Tibial nerve (tissue), 4 donors: ENCODE measurements around the gene L3MBTL3. TPM values are rescaled to one million over a fixed set of nuclear protein-coding genes. Genes with fewer than 3 reads are reported as not detected.

Experiments used
- DNase-seq, 2 donors: peaks; one replicate each; pipeline ENCODE4 v3.0.0-alpha.2; 2019; ENCODE audit warnings: low spot score in 2 of 2
- H3K27ac ChIP-seq, 4 donors: fragments of 200-600 bp; sonication (generic) in 3 of 4; one replicate each; pipeline ENCODE4 v1.5.1; 2017 to 2019; ENCODE audit warnings: mild to moderate bottlenecking in 1 of 4
- H3K27me3 ChIP-seq, 2 donors: fragments of 200-600 bp; sonication (generic) in 1 of 2; one replicate each; pipeline versions ENCODE4 v1.5.1 to v1.6.0; 2017 to 2019
- H3K36me3 ChIP-seq, 3 donors: fragments of 200-600 bp; sonication (generic); one replicate each; pipeline ENCODE4 v1.5.1; 2018 to 2019
- H3K4me1 ChIP-seq, 4 donors: fragments of 200-600 bp; sonication (generic) in 3 of 4; one replicate each; pipeline ENCODE4 v1.5.1; 2017 to 2019
- H3K4me3 ChIP-seq, 4 donors: fragments of 200-600 bp; sonication (generic) in 3 of 4; one replicate each; pipeline ENCODE4 v1.5.1; 2017 to 2019; ENCODE audit warnings: mild to moderate bottlenecking in 1 of 4, moderate library complexity in 1 of 4
- H3K9me3 ChIP-seq, 4 donors: fragments of 200-600 bp; sonication (generic) in 3 of 4; one replicate each; pipeline ENCODE4 v1.5.1; 2017 to 2019
- EP300 ChIP-seq, 2 donors: sonication (generic); formaldehyde crosslinking; IDR thresholded peaks; one replicate each; pipeline ENCODE4 v1.6.1; 2017; ENCODE audit warnings: antibody characterized with exemption in 2 of 2, mild to moderate bottlenecking in 1 of 2
- POLR2A ChIP-seq, 2 donors: fragments of 450-650 bp; IDR thresholded peaks; one replicate each; pipeline ENCODE4 v1.6.1; 2017; ENCODE audit warnings: antibody characterized with exemption in 2 of 2, mild to moderate bottlenecking in 2 of 2, moderate library complexity in 2 of 2
- WGBS, 2 donors: methylation state at CpG; one replicate each; pipeline ENCODE4 v1.1.5; 2018; 5-methylcytosine and 5-hydroxymethylcytosine counted together
- total RNA-seq, 4 donors: library from RNA; depleted of rRNA; stranded (reverse); fragments of >200 nt; gene quantifications; one replicate each; pipeline ENCODE4 v1.1.0, GENCODE V29; 2016
- TF ChIP-seq, protein P1 (sequence below), 5 experiments: fragments of 200-600 bp in 3 of 5; fragments of 450-650 bp in 2 of 5; sonication (generic) in 3 of 5; IDR thresholded peaks; one replicate each; pipeline ENCODE4 v1.5.1; 2016 to 2019; ENCODE audit warnings: antibody characterized with exemption in 5 of 5, mild to moderate bottlenecking in 3 of 5, moderate library complexity in 2 of 5

L3MBTL3 gene
- total RNA-seq, 4 donors from 2014 or later = 12.3 to 17.3 (median 14.4) TPM

DNA sequence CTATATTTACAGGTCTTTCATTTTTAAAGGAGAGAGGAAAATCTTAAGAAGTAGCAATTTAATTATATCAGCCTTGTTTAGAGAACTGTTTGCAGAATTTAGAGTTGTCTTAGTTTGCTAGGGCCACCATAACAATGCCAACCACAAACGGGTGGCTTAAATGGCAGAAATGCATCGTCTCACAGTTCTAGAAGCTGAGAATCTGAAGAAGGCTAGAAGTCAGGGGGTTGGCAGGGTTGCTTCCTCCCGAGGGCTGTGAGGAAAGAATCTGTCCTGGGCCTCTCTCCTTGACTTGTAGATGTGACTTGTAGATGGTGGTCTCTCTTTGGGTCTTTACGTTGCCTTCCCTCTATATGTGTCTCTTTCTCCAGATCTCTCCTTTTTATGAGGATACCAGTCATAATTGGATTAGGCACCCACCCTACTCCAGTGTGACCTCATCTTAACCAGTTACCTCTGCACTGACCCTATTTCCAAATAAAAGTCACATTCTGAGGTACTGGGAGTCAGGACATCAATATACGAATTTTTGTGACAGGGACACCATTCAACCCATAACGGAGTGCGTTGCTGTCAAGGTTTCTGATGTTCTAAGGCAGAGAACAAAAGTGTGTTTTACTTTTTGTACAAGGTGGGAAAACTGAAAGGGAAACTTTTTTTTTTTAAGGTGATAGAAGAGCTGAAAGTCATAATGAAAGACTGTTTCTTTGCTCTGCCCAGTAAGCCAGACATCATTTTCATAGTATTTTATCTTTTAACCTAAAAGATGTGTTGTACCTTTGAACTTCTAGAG is 119.9 kb downstream of the L3MBTL3 start:
- WGBS, 2 donors = 77 to 84% methylated on average over 7 of the region's 7 CpGs
- H3K9me3 ChIP-seq = no peaks in the 10 kb centered on the region
- no peak overlapping the region for H3K27ac ChIP-seq
- TF ChIP-seq POLR2A (IDR thresholded peaks at IDR 0.05) (no peak), EP300 (IDR thresholded peaks at IDR 0.05) (no peak)
- TF ChIP-seq, protein P1, sequence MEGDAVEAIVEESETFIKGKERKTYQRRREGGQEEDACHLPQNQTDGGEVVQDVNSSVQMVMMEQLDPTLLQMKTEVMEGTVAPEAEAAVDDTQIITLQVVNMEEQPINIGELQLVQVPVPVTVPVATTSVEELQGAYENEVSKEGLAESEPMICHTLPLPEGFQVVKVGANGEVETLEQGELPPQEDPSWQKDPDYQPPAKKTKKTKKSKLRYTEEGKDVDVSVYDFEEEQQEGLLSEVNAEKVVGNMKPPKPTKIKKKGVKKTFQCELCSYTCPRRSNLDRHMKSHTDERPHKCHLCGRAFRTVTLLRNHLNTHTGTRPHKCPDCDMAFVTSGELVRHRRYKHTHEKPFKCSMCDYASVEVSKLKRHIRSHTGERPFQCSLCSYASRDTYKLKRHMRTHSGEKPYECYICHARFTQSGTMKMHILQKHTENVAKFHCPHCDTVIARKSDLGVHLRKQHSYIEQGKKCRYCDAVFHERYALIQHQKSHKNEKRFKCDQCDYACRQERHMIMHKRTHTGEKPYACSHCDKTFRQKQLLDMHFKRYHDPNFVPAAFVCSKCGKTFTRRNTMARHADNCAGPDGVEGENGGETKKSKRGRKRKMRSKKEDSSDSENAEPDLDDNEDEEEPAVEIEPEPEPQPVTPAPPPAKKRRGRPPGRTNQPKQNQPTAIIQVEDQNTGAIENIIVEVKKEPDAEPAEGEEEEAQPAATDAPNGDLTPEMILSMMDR (IDR thresholded peaks at IDR 0.05) = no peak
- H3K36me3 ChIP-seq = peaks cover 0 to 68% (median under 1%) of the 10 kb centered on the region in 3 donors
- H3K27me3 ChIP-seq = no peaks in the 10 kb centered on the region
- no peaks in the 10 kb centered on the region for H3K4me1 ChIP-seq
- no peak for DNase-seq
- no peak overlapping the region for H3K4me3 ChIP-seq

DNA sequence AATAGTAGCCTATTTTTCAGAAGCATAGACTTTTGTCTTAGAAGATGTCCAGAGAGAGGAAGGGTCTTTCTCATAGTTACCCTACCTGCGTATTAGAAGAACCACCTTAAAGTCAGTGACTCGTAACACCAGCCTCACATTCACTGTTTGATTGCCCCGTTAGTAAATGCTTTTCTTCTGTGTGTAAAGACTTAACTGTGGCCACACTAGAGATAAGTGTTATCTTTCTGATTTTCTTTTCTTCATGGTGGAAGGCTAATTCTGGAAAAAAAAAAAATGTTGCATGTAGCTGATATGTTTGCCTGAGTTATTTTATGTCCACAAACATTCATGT is 120.5 kb downstream of the L3MBTL3 start:
- peaks cover 0 to 73% (median 4%) of the 10 kb centered on the region in 3 donors for H3K36me3 ChIP-seq
- no peak overlapping the region for H3K4me3 ChIP-seq
- H3K9me3 ChIP-seq = no peaks in the 10 kb centered on the region
- no peak overlapping the region for H3K27ac ChIP-seq
- no peaks in the 10 kb centered on the region for H3K27me3 ChIP-seq
- no peaks in the 10 kb centered on the region for H3K4me1 ChIP-seq
- DNase-seq = no peak
- WGBS, 2 donors = 89 to 91% methylated on average over 3 of the region's 3 CpGs
- TF ChIP-seq POLR2A (IDR thresholded peaks at IDR 0.05) (no peak), EP300 (IDR thresholded peaks at IDR 0.05) (no peak)
- TF ChIP-seq, protein P1 (IDR thresholded peaks at IDR 0.05) = no peak

DNA sequence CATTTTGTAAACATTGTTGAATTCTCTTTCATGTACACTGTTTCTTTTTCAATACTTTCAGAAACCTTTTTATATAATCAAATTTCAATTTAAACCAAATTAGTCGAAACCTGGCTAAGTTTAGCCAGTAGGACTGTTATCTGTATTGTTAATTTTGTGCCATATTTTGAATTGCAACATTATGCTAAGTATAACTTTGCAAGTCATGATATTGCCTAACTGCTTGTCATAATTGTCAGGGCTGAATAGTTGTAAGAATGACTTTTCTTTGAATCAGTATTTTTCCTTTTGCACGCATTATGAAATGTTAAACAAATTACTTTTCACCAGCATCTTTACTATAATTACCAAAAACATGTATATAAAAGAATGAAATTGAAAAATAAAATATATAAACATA is 121.7 kb downstream of the L3MBTL3 start:
- H3K36me3 ChIP-seq = peaks cover 0 to 76% (median 4%) of the 10 kb centered on the region in 3 donors
- no peak for DNase-seq
- whole genome bisulfite sequencing, 2 donors = 85 to 88% methylated on average over 2 of the region's 2 CpGs
- H3K9me3 ChIP-seq = no peaks in the 10 kb centered on the region
- TF ChIP-seq EP300 (IDR thresholded peaks at IDR 0.05) (no peak), POLR2A (IDR thresholded peaks at IDR 0.05) (no peak)
- TF ChIP-seq, protein P1 (IDR thresholded peaks at IDR 0.05) = no peak
- H3K4me1 ChIP-seq = no peaks in the 10 kb centered on the region
- no peak overlapping the region for H3K27ac ChIP-seq
- H3K27me3 ChIP-seq = no peaks in the 10 kb centered on the region
- no peak overlapping the region for H3K4me3 ChIP-seq

DNA sequence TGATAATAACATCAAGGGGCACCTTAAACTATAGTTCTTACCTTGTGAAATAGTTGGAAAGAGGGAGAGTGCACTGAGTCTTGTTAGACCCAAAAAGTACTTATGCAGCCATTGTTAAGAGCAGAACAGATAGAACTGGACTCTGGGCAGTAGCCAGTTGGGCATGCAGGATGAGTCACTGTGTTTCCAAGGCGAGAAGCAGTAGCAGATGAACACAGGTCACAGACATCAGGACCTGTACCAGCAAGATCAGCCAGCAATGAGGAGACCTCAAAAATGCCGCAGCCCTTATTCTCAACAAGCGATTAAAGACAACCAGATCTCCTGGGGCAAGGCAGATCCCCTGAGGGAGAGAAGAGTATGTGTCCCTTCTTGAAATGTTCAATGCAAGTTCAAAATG is 125.3 kb downstream of the L3MBTL3 start:
- Histone ChIP-seq H3K4me1 (no peaks in the 10 kb centered on the region), H3K27ac (no peak overlapping the region), H3K36me3 (peaks cover 0 to 42% (median 4%) of the 10 kb centered on the region in 3 donors), H3K4me3 (no peak overlapping the region), H3K27me3 (no peaks in the 10 kb centered on the region), H3K9me3 (no peaks in the 10 kb centered on the region)
- 81 to 91% methylated on average over 3 of the region's 3 CpGs for WGBS, 2 donors
- TF ChIP-seq, protein P1 (IDR thresholded peaks at IDR 0.05) = no peak
- TF ChIP-seq POLR2A (IDR thresholded peaks at IDR 0.05) (no peak), EP300 (IDR thresholded peaks at IDR 0.05) (no peak)
- DNase-seq = no peak

DNA sequence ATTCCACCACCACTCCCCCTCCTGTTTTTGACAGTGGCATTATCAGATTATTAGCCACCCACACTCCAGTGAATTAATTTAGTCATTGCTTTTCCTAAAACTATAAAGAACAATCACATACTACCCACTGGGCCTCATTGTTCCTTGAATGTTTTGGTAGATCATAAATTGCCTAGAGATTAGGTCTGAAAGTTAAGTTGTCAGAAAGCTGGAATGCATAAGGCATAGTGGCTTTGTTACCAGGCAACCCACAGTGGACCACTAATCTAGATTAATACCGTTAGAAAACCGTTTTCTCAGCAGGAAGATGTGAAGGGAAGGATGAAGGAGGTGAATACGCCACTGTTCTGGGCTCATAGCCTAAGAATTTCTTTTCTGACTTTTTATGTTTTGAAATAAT is 128.7 kb downstream of the L3MBTL3 start:
- Histone ChIP-seq H3K27ac (no peak overlapping the region), H3K9me3 (no peaks in the 10 kb centered on the region), H3K4me1 (no peaks in the 10 kb centered on the region), H3K4me3 (no peak overlapping the region), H3K36me3 (peaks cover 0 to 21% (median 4%) of the 10 kb centered on the region in 3 donors), H3K27me3 (no peaks in the 10 kb centered on the region)
- no peak for DNase-seq
- no peak for TF ChIP-seq EP300 (IDR thresholded peaks at IDR 0.05)
- WGBS, 2 donors = 61 to 65% methylated on average over 3 of the region's 3 CpGs
